BLaER1 treated with 17β-estradiol and CSF1 and Interleukin-3, amounts not matched to agents 10 nM and 100 nM (cell line): ENCODE data around the gene CACNB2.
A peak's percentile ranks its signal among the peaks of the same experiment; 100 is the strongest.

Experiments
- H3K27ac ChIP-seq, 11 experiments: shearing (Covaris generic); formaldehyde crosslinking; 2 replicates each; pipeline ENCODE4 v1.8.1; 2022
- H3K27me3 ChIP-seq, 11 experiments: shearing (Covaris generic); formaldehyde crosslinking; 2 replicates each; pipeline ENCODE4 v1.8.1; 2022
- H3K36me3 ChIP-seq, 11 experiments: shearing (Covaris generic); formaldehyde crosslinking; 2 replicates each; pipeline ENCODE4 v1.8.1; 2022
- H3K4me1 ChIP-seq, 10 experiments: shearing (Covaris generic); formaldehyde crosslinking; 2 replicates each; pipeline ENCODE4 v1.8.1; 2022
- H3K4me2 ChIP-seq, 11 experiments: shearing (Covaris generic); formaldehyde crosslinking; 2 replicates each; pipeline ENCODE4 v1.8.1; 2022
- H3K4me3 ChIP-seq, 10 experiments: shearing (Covaris generic); formaldehyde crosslinking; 2 replicates each; pipeline ENCODE4 v1.8.1; 2022
- H3K9ac ChIP-seq, 11 experiments: shearing (Covaris generic); formaldehyde crosslinking; 2 replicates each; pipeline ENCODE4 v1.8.1; 2022
- H3K9me3 ChIP-seq, 11 experiments: shearing (Covaris generic); formaldehyde crosslinking; replicated peaks in 1 of 11; 2 replicates each; pipeline ENCODE4 v1.8.1; 2022
- H4K20me1 ChIP-seq, 11 experiments: shearing (Covaris generic); formaldehyde crosslinking; 2 replicates each; pipeline ENCODE4 v1.8.1; 2022
- Cebpa-rat ChIP-seq, 11 experiments: shearing (Covaris generic); IDR thresholded peaks; 2 replicates each; pipeline ENCODE4 v1.8.1; 2022

CACNB2 gene

DNA sequence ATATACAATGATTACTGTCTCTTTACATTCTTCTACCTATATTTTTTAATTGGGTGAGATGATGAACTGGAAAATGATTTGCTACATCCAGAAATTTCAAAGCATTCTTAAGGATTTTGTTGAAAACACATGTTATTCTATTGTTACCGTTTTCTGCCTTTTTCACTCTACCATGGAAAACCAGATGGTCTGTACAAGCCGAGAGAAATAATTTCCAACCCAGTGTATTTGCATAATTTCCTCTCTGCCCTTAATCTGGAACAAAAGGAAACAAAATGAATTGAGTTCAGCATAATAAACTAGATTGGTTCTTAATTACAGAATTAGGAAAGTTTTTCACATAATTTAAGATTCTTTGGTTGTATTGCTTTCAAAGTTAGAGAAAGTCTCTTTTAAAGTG, 211.2 kb downstream of the CACNB2 start:
- no peak overlapping the region for H3K4me3 ChIP-seq
- H3K27ac ChIP-seq: no peak overlapping the region
- H3K9ac ChIP-seq: no peak overlapping the region
- peak overlapping the region in 6 of 11 experiments; percentile 19 to 69 (median 40); a peak in 9 of 22 replicates for H3K4me2 ChIP-seq
- no peaks in the 10 kb centered on the region for H3K9me3 ChIP-seq
- peaks cover 0 to 24% (median 16%) of the 10 kb centered on the region in 10 experiments; a peak in 12 of 20 replicates for H3K4me1 ChIP-seq
- TF ChIP-seq Cebpa-rat (IDR thresholded peaks at IDR 0.05): no peak
- H3K27me3 ChIP-seq: no peaks in the 10 kb centered on the region
- H3K36me3 ChIP-seq: no peaks in the 10 kb centered on the region
- H4K20me1 ChIP-seq: no peaks in the 10 kb centered on the region

DNA sequence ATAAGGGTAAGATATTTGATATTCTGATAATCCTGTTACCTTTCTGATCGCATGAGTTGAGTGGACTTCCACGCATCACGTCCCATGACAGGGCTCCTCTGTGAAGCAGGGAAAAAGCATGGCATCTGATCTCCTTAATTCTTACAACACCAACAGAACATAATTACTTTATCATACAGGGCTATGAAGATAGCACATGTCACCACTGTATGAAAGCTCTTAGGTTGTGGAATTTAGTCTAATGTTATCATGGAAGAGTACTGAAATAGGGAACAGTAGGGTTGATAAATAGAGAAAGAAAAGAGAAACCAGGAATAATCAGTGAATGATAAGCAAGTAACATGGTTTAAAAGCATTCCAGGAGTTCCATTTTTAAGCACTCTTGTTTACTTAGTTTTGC, 212.0 kb downstream of the CACNB2 start:
- Histone ChIP-seq H3K9ac (no peak overlapping the region), H3K9me3 (no peaks in the 10 kb centered on the region), H3K4me2 (peak overlapping the region in 7 of 11 experiments; percentile 7 to 69 (median 36); a peak in 10 of 22 replicates), H3K36me3 (no peaks in the 10 kb centered on the region), H4K20me1 (no peaks in the 10 kb centered on the region), H3K27ac (no peak overlapping the region), H3K4me3 (no peak overlapping the region), H3K27me3 (no peaks in the 10 kb centered on the region), H3K4me1 (peaks cover 0 to 24% (median 16%) of the 10 kb centered on the region in 10 experiments; a peak in 12 of 20 replicates)
- TF ChIP-seq Cebpa-rat (IDR thresholded peaks at IDR 0.05): no peak

DNA sequence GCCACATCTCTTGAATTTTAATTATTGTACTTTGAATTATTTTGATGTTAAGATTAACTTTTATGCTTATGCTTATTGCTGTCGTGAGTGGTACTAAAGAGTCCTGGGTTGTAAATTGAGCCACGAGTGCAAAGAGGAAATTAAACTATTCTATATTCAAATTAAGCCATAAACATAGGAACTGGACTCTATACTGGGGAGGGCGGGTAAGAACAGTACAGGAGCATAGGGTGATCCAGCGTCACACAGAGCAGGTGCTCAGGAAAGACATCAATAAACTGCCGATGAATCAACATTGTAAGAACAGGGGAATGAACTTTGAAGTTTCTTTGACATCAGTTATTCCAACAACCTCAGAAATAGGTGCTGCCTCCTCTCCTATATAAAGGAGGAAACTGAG, 219.6 kb downstream of the CACNB2 start:
- H4K20me1 ChIP-seq: no peaks in the 10 kb centered on the region
- H3K27me3 ChIP-seq: no peaks in the 10 kb centered on the region
- no peaks in the 10 kb centered on the region for H3K9me3 ChIP-seq
- no peak overlapping the region for H3K27ac ChIP-seq
- H3K36me3 ChIP-seq: no peaks in the 10 kb centered on the region
- H3K9ac ChIP-seq: no peak overlapping the region
- TF ChIP-seq Cebpa-rat (IDR thresholded peaks at IDR 0.05): no peak
- no peak overlapping the region for H3K4me2 ChIP-seq
- 0 out of 20 replicates have a peak, but pooled peaks cover 0 to 3% (median 0%) of the 10 kb centered on the region in 10 experiments for H3K4me1 ChIP-seq
- no peak overlapping the region for H3K4me3 ChIP-seq

DNA sequence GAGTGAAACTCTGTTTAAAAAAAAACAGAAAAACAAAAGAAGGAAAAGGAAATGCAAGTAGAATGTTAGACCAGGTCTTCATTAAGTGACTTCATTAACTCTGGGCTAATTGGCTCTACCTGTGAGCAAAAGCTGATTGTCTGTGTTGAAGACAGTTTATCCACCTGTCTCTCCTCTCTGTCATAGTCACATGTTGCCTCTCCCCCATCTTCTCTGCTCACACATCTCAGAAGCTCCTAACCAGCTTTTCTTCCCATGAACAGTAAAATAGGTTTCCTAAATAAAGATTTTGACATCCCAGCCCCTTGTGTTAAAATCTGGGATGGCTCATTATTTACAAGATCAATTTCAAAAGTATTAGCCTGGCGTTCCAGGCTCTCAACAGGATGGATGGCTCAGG, 222.7 kb downstream of the CACNB2 start:
- H3K4me1 ChIP-seq: peaks cover 0 to 7% (median 0%) of the 10 kb centered on the region in 10 experiments; a peak in 1 of 20 replicates
- H3K4me3 ChIP-seq: no peak overlapping the region
- H3K4me2 ChIP-seq: no peak overlapping the region
- H3K9me3 ChIP-seq: no peaks in the 10 kb centered on the region
- no peaks in the 10 kb centered on the region for H3K36me3 ChIP-seq
- TF ChIP-seq Cebpa-rat (IDR thresholded peaks at IDR 0.05): no peak
- no peaks in the 10 kb centered on the region for H4K20me1 ChIP-seq
- H3K27ac ChIP-seq: no peak overlapping the region
- H3K27me3 ChIP-seq: no peaks in the 10 kb centered on the region
- no peak overlapping the region for H3K9ac ChIP-seq

DNA sequence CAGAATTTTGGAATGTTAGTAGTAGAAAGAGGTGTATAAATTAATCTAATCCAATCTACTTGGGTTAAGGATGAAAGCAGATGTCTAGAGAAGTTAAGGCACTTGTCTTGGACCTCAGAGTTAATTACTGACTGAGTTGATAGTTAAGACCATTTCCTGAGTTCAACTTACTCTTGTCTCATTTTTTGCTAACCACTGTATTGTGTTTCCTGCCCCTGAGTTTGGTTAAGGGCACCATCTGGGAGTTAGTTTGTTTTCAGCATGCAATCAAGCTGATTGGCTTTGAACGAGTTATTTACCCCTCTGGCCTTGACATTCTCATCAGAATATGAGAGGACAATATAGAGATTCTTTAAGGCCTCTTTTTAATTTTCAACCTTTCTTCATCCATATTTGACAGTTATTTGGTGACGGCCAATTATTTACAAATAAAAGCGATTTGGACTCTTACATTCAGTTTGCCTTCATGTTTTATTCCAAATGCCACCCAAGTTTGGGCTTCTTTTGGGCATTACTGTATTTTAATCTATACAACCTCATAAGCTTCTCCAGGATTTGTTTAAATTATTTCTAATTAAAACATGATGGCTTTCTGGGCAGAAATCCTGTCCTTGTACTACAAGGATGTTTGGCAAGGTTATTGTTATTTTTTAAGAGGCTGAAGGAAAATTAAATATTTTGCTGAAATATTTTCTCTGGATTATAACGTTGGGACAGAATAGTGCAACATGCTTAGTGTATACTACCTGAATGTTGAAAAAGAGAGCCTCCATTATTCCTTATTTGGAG, 225.0 kb downstream of the CACNB2 start:
- Histone ChIP-seq H3K4me2 (0 out of 22 replicates have a peak overlapping the region, but pooled peaks of 1 of the 11 experiments have one; percentile 2), H3K27ac (no peak overlapping the region), H3K9me3 (no peaks in the 10 kb centered on the region), H3K36me3 (no peaks in the 10 kb centered on the region), H3K27me3 (no peaks in the 10 kb centered on the region), H3K4me3 (no peak overlapping the region), H3K9ac (no peak overlapping the region), H4K20me1 (no peaks in the 10 kb centered on the region), H3K4me1 (peaks cover 0 to 7% (median 0%) of the 10 kb centered on the region in 10 experiments; a peak in 2 of 20 replicates)
- no peak for TF ChIP-seq Cebpa-rat (IDR thresholded peaks at IDR 0.05)

DNA sequence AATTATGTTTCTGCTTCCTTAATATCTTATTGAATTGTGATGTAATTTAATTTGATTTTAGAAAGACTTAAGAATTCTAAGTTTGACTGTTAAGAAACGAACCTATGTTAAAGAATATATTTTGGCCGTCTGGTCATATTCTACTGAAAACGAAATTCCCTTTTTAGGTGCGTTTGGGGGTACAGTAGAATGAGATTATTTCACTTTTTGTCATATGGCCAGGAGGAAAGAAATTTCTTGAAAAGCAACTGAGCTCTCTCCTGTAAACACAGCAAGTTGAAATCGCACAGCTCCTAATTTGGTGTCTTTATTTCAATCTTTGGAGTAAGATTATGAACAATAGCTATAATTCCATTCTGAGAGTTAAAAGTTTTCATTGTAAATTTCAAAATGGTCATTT, 227.6 kb downstream of the CACNB2 start:
- Histone ChIP-seq H3K4me1 (peaks cover 0 to 7% (median 0%) of the 10 kb centered on the region in 10 experiments; a peak in 2 of 20 replicates), H3K27ac (no peak overlapping the region), H3K4me2 (no peak overlapping the region), H3K36me3 (no peaks in the 10 kb centered on the region), H3K9ac (no peak overlapping the region), H3K4me3 (no peak overlapping the region), H3K27me3 (no peaks in the 10 kb centered on the region), H4K20me1 (no peaks in the 10 kb centered on the region), H3K9me3 (peaks cover 0 to 7% (median 3%) of the 10 kb centered on the region in 11 experiments; a peak in 3 of 22 replicates)
- no peak for TF ChIP-seq Cebpa-rat (IDR thresholded peaks at IDR 0.05)

DNA sequence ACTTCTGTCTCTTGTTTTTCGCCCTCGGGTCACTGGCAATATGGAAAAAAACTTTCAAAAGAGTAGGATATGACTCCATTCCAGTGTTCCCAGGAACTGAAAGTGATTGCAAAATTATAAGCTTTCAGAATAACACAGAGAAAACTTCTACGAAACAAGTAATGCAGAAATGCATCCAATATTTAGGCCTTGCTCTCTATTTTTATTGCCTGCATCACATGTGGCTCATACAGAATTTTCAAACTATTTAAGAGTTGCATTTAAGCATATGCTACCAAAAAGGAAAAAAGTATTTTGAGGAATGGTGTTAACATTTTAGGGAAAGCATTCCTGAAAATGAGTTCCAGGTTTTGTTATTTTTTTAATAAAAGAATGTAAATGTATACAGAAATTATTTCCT, 228.0 kb downstream of the CACNB2 start:
- Histone ChIP-seq H3K9ac (no peak overlapping the region), H3K4me1 (peaks cover 0 to 6% (median 0%) of the 10 kb centered on the region in 10 experiments; a peak in 2 of 20 replicates), H4K20me1 (no peaks in the 10 kb centered on the region), H3K4me2 (no peak overlapping the region), H3K27me3 (no peaks in the 10 kb centered on the region), H3K4me3 (no peak overlapping the region), H3K9me3 (peaks cover 0 to 9% (median 3%) of the 10 kb centered on the region in 11 experiments; a peak in 3 of 22 replicates), H3K36me3 (no peaks in the 10 kb centered on the region), H3K27ac (no peak overlapping the region)
- TF ChIP-seq Cebpa-rat (IDR thresholded peaks at IDR 0.05): no peak

DNA sequence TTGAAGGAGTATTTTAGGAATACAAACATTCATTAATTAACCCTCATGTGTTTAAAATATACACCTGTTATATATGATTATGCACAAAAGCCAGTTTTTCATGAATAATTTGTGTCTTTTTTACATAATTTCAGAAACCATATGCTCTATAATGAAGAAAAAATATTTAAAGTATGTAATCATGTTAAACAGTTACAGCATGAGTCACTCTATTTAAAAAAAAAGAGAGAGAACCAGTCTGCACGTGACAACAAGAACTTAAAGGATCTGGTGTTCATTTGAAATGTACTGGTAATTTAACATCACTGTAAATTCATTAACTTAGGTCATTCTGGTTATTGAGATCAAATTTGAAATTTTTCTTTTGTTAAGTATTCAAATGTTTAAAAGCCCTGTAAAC, 228.5 kb downstream of the CACNB2 start:
- H3K27ac ChIP-seq: no peak overlapping the region
- H3K4me1 ChIP-seq: peaks cover 0 to 5% (median 0%) of the 10 kb centered on the region in 10 experiments; a peak in 2 of 20 replicates
- no peaks in the 10 kb centered on the region for H3K36me3 ChIP-seq
- H3K4me3 ChIP-seq: no peak overlapping the region
- TF ChIP-seq Cebpa-rat (IDR thresholded peaks at IDR 0.05): no peak
- no peak overlapping the region for H3K9ac ChIP-seq
- H3K9me3 ChIP-seq: peaks cover 0 to 9% (median 3%) of the 10 kb centered on the region in 11 experiments; a peak in 3 of 22 replicates
- H3K4me2 ChIP-seq: no peak overlapping the region
- H4K20me1 ChIP-seq: no peaks in the 10 kb centered on the region
- H3K27me3 ChIP-seq: no peaks in the 10 kb centered on the region

DNA sequence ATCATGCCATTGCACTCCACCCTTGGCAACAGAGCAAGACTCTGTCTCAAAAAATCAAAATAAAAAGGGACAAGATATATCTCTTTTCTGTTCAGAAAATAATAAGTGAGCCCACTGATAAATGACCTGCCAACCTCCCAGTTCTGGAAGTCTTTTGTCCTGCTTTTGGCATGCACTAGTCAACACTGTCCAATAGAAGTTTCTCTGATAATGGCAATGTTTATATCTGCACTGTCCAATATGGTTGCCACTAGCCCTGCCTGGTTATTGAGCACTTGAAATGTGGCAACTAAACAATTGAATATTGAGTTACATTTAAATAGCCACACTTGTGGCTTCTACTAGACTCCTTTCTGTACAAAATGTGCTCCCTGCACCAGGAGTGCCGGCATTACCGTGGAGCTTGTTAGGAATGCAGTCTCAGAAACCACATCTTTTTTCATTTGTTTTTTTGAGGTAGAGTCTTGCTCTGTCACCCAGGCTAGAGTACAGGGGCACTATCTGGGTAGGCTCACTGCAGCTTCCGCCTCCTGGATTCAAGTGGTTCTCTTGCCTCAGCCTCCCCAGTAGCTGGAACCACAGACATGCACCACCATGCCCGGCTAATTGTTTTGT, 229.7 kb downstream of the CACNB2 start:
- Histone ChIP-seq H3K27ac (no peak overlapping the region), H3K4me3 (no peak overlapping the region), H3K27me3 (no peaks in the 10 kb centered on the region), H3K4me1 (peaks cover 0 to 4% (median 0%) of the 10 kb centered on the region in 10 experiments; a peak in 2 of 20 replicates), H3K36me3 (no peaks in the 10 kb centered on the region), H3K9ac (no peak overlapping the region), H4K20me1 (no peaks in the 10 kb centered on the region), H3K4me2 (no peak overlapping the region), H3K9me3 (peaks cover 0 to 9% (median 3%) of the 10 kb centered on the region in 11 experiments; a peak in 3 of 22 replicates)
- no peak for TF ChIP-seq Cebpa-rat (IDR thresholded peaks at IDR 0.05)
